Central memory CD8-positive, alpha-beta T cell (primary cell): ENCODE data around the gene MTUS2.

Experiments
- ATAC-seq: fragments of 150-1000 bp; cut with Tn5 transposase; replicated peaks from 2 replicates; pipeline ENCODE4 v1.10.0; 2022; ENCODE audit warnings: mild to moderate bottlenecking, moderate FRiP score, moderate number of reproducible peaks; ENCODE audit not compliant: poor library complexity, severe bottlenecking; ENCODE audit errors: extremely low read depth
- DNase-seq, 2 donors: peaks; one replicate each; pipeline ENCODE4 v3.0.0; 2021; ENCODE audit warnings: low spot score in 2 of 2
- H3K27ac Mint-ChIP-seq: one replicate; pipeline ENCODE4 v1.8.0; 2022; ENCODE audit warnings: low read depth, mild to moderate bottlenecking, moderate library complexity, mixed read lengths
- H3K27me3 Mint-ChIP-seq: one replicate; pipeline ENCODE4 v1.8.0; 2022; ENCODE audit warnings: mixed read lengths
- H3K36me3 Mint-ChIP-seq: one replicate; pipeline ENCODE4 v1.8.0; 2022; ENCODE audit warnings: mild to moderate bottlenecking, moderate library complexity, mixed read lengths; ENCODE audit not compliant: insufficient read depth
- H3K4me1 Mint-ChIP-seq: one replicate; pipeline ENCODE4 v1.8.0; 2022; ENCODE audit warnings: mixed read lengths
- H3K4me3 Mint-ChIP-seq: one replicate; pipeline ENCODE4 v1.8.0; 2022; ENCODE audit warnings: mild to moderate bottlenecking, moderate library complexity, mixed read lengths
- H3K9me3 Mint-ChIP-seq: one replicate; pipeline ENCODE4 v1.8.0; 2022; ENCODE audit warnings: mixed read lengths

MTUS2 gene

DNA sequence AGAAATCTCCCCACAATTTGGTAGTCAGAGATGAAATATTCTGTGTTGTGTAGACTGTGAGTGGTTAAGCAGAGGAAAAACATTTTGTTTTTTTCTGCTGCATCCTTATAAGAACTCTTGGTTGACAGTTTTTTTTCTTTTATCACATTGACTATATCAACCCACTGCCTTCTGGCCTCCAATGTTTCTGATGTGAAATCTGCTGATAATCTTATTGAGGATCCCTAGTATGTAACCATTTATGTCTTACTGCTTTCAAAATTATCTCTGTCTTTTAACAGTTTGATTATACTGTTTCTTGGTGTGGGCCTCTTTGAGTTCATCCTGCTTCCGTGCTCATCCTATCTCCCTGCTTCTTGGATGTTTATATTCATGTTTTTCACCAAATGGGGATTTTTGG, 316.9 kb downstream of the MTUS2 start:
- H3K9me3 Mint-ChIP-seq = peaks cover 23% of the 10 kb centered on the region
- no peak overlapping the region for H3K4me3 Mint-ChIP-seq
- ATAC-seq (no peak), DNase-seq (no peak)
- H3K27me3 Mint-ChIP-seq = no peaks in the 10 kb centered on the region
- no peaks in the 10 kb centered on the region for H3K4me1 Mint-ChIP-seq
- H3K36me3 Mint-ChIP-seq = no peaks in the 10 kb centered on the region
- no peak overlapping the region for H3K27ac Mint-ChIP-seq

DNA sequence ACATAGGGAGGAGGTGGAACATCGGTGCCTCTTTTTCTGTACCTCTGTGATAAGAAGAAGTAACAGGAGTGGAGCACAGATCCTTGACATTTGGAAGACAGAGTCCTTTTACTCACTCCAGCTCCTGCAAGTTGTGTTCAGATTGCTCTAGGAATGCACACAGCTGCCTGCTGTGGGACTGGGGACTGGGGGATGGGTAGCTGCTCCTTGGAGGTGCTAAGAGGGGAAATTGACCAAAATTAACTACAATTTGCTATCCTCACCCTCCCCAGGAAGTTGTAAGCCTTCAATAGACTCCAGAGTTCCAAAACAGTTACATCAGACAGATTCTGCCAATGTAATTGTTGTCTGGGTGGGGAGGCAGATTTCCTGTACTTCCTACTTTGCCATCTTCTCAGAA, 317.9 kb downstream of the MTUS2 start:
- H3K27me3 Mint-ChIP-seq = no peaks in the 10 kb centered on the region
- DNase-seq = no peak

DNA sequence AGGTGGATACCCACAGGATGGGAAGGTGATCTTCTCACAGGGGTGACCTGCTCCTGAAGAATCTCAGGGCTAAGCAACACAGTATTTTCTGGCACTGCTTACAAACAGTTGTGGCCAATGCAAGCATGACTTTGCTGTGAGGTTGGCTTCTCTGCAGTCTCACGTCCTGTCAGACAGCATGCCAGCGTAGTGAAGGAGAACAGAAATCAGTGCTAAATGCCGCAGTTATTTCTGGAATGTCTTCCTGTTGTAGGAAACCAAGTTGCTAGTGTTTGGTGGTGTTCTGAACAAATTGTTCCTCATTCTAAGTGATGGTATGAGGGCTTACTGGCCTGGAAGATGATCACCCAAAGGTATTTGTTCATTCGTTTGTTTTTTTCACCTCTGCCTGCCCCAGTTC, 320.1 kb downstream of the MTUS2 start:
- H3K4me1 Mint-ChIP-seq = no peaks in the 10 kb centered on the region
- DNase-seq (no peak), ATAC-seq (no peak)
- no peak overlapping the region for H3K27ac Mint-ChIP-seq
- no peaks in the 10 kb centered on the region for H3K36me3 Mint-ChIP-seq
- H3K4me3 Mint-ChIP-seq = no peak overlapping the region
- no peaks in the 10 kb centered on the region for H3K27me3 Mint-ChIP-seq
- peaks cover 16% of the 10 kb centered on the region for H3K9me3 Mint-ChIP-seq

More for the DNA sequence above, 317.9 kb downstream of the MTUS2 start:
- ATAC-seq = no peak
- Mint-ChIP-seq H3K27ac (no peak overlapping the region), H3K4me3 (no peak overlapping the region), H3K36me3 (no peaks in the 10 kb centered on the region), H3K4me1 (no peaks in the 10 kb centered on the region), H3K9me3 (peaks cover 23% of the 10 kb centered on the region)

DNA sequence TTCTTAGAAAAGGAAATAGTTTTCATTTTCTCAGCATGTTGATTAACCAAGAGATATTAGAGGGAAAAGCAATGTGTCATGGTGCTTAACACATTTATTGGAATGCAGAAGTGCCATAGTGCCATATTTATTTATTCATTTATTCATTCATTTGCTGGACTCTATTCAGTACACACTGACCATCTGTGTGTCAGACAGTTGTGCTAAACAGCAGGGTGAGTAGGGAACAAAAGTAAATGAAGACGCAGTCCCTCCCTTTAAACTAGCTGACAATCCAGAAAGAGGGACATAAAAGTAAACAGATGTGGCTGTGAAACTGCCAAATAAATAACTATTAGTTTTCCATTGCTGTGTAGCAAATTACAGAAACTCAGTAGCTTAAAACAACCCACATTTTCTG, 323.7 kb downstream of the MTUS2 start:
- no peak for DNase-seq
- Mint-ChIP-seq H3K4me1 (no peaks in the 10 kb centered on the region), H3K27me3 (no peaks in the 10 kb centered on the region), H3K36me3 (no peaks in the 10 kb centered on the region), H3K4me3 (no peak overlapping the region), H3K27ac (no peak overlapping the region), H3K9me3 (peaks cover 7% of the 10 kb centered on the region)
- ATAC-seq = no peak

DNA sequence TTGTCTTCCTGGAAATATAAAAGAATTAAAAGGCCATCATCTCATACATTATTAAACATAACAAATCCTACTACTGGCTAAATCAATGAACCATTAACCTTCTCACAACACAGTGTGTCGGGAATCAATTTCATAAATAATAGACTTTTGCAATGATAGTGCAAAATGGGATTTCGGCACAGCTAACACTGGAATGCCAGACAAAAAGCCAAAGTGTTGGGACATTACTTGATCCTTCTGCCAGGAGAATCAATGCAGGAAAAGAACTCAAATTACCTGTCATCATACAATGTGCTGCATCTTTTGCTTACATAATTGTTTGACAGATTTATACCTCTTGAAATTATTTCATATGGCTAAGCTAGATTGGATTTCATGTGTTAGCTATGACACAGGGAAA, 334.3 kb downstream of the MTUS2 start:
- Mint-ChIP-seq H3K4me3 (no peak overlapping the region), H3K36me3 (peaks cover 2% of the 10 kb centered on the region), H3K27ac (no peak overlapping the region), H3K4me1 (no peaks in the 10 kb centered on the region), H3K9me3 (peaks cover 13% of the 10 kb centered on the region), H3K27me3 (no peaks in the 10 kb centered on the region)
- no peak for DNase-seq
- no peak for ATAC-seq

DNA sequence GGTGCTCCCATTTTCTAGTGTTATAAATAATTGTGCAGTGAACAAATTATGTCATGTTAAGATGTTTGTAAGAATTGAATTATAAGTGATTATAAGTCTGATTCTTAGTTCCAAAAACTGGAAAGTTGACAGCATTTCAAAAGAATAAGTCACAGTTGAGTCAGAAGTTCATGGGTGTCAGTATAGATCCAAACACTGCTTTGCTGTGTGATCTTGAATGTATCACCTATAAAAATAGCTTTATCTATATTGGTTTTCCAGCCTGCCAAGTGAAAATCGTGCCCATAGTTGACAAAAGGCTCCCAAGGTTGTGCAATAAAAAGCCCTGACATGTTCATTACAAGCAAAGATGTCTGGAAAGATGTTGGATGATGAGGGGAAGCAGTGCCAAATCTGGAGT, 336.0 kb downstream of the MTUS2 start:
- Mint-ChIP-seq H3K27me3 (no peaks in the 10 kb centered on the region), H3K36me3 (no peaks in the 10 kb centered on the region)
- no peak for ATAC-seq

DNA sequence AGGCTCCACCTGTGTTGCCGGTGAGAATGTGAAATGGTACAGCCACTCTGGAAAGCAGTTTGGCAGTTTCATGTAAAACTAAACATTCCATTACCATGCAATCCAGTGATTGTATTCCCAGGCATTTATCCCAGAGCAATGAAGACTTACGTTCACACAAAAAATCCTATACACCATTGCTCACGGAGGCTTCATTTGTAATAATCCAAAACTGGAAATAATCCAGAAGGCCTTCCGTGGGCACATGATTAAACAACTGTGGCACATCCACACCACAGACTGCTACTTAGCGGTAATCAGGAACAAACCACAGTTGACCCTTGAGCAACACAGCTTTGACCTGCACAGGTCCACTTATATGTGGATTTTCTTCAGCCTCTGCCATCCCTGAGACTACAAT, 339.7 kb downstream of the MTUS2 start:
- no peaks in the 10 kb centered on the region for H3K4me1 Mint-ChIP-seq
- H3K27me3 Mint-ChIP-seq = no peaks in the 10 kb centered on the region
- no peaks in the 10 kb centered on the region for H3K36me3 Mint-ChIP-seq
- DNase-seq (no peak), ATAC-seq (no peak)
- H3K9me3 Mint-ChIP-seq = peaks cover 6% of the 10 kb centered on the region
- H3K4me3 Mint-ChIP-seq = no peak overlapping the region
- H3K27ac Mint-ChIP-seq = no peak overlapping the region

More for the DNA sequence above, 336.0 kb downstream of the MTUS2 start:
- no peaks in the 10 kb centered on the region for H3K4me1 Mint-ChIP-seq
- peaks cover 13% of the 10 kb centered on the region for H3K9me3 Mint-ChIP-seq
- no peak for DNase-seq
- H3K4me3 Mint-ChIP-seq = no peak overlapping the region
- H3K27ac Mint-ChIP-seq = no peak overlapping the region

DNA sequence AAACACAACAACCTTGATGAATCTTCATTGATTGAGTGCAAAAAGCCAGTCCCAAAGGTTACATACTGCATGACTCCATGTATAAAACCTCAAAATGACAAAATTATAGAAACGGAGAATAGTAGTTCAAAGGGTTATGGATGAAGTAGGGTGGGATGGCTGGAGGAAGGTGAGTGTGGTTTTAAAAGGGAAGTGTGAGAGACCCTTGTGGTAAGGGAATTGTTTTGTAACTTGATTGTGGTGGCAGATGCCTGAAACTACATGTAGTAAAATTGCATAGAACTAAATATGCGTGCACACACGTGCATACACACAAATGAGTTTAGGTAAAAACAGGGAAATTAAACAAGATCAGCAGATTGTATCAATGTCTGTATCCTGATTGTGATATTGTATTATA, 340.7 kb downstream of the MTUS2 start:
- ATAC-seq (no peak), DNase-seq (no peak)
- no peaks in the 10 kb centered on the region for H3K27me3 Mint-ChIP-seq
- H3K4me3 Mint-ChIP-seq = no peak overlapping the region
- peaks cover 6% of the 10 kb centered on the region for H3K9me3 Mint-ChIP-seq
- no peaks in the 10 kb centered on the region for H3K36me3 Mint-ChIP-seq
- H3K27ac Mint-ChIP-seq = no peak overlapping the region
- H3K4me1 Mint-ChIP-seq = no peaks in the 10 kb centered on the region

DNA sequence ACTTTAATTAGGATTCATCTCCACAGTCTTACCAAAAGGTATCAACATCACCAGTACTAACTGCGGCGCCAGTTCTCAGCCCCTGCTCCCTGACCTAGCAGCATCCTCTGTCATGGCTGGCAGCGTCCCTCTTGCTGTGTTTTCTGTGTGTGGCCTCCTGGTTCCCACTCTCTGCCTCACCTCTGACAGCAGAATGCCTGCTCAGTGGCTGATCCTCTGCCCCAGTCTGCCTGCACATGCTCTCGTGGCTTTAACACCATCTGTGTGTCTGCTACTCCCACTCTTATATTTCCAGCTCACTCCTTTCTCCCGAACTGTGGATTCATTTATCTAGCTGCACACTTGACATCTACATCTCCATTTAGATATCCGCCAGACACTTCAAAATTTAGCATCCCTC, 341.5 kb downstream of the MTUS2 start:
- Mint-ChIP-seq H3K9me3 (peaks cover 6% of the 10 kb centered on the region), H3K4me3 (no peak overlapping the region), H3K27ac (no peak overlapping the region), H3K27me3 (no peaks in the 10 kb centered on the region), H3K4me1 (no peaks in the 10 kb centered on the region), H3K36me3 (no peaks in the 10 kb centered on the region)
- ATAC-seq = no peak
- no peak for DNase-seq

DNA sequence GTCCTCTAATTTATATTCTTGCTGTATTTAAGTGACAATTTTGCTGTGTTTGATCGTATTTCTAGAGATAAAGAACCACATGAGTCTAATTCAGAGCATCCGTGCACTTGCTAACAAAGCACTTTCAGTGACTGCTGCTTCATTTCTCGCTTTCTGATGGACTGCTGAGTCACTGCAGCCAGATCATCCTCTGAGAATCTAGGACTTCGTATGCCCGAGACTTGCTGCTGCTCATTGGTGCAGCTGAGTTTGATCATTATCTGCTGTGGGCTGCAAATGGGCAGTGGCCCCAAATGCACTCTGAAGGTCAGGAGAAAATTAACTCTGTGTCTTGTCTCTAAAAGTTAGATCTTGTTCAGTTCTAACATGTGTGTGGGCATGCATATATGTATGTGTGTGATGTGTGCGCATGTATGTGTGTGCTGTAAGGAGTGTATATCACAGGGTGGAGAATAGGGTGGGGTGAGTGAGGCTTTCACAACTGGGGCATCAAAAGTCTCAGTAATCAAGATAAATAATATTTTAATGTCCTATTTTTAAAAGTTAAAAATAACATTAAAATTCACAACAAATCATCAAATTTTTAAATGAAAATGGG, 342.6 kb downstream of the MTUS2 start:
- H3K27me3 Mint-ChIP-seq = no peaks in the 10 kb centered on the region
- H3K4me1 Mint-ChIP-seq = no peaks in the 10 kb centered on the region
- H3K4me3 Mint-ChIP-seq = no peak overlapping the region
- H3K27ac Mint-ChIP-seq = no peak overlapping the region
- H3K9me3 Mint-ChIP-seq = peaks cover 6% of the 10 kb centered on the region
- no peak for DNase-seq
- no peaks in the 10 kb centered on the region for H3K36me3 Mint-ChIP-seq
- no peak for ATAC-seq

DNA sequence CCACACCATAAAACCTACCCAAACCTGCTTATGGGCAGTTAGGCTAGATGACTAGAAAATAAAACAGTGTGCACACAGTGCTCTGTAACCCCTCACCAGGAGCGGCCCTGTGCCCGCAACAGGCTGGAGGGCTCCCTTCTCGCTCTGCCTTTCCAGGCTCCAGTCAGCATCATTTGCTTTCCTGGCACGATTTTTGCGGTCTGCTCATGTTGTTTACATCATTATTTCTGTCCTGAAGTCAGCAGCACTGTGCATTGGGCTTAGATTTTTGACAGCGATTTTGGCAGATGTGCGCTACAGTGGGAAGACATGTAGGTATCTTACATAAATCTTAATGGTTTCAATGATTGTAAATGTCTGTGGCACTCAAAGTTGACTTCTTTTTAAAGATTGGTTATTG, 344.0 kb downstream of the MTUS2 start:
- Mint-ChIP-seq H3K27me3 (no peaks in the 10 kb centered on the region), H3K9me3 (peaks cover 6% of the 10 kb centered on the region), H3K4me1 (no peaks in the 10 kb centered on the region), H3K27ac (no peak overlapping the region), H3K36me3 (no peaks in the 10 kb centered on the region), H3K4me3 (no peak overlapping the region)
- no peak for ATAC-seq
- DNase-seq = no peak

DNA sequence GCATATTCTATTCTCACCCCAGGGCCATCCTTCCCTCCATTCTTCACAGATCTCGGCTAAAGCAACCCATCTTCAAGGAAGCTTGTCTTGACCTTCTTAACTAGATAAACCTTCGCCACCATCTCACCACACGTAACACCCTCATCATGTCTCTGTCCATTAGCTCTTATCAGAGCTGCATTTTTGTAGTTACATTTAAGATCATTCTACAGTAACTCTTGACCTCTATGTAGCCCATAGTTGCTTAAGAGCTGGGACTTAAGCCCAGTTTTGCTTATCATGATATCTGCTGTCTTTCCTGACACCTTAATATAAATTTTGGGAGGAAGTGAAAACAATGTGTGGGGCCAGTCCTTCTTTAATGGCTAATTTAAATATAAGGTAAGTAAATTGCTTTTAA, 345.1 kb downstream of the MTUS2 start:
- H3K4me1 Mint-ChIP-seq = no peaks in the 10 kb centered on the region
- H3K27ac Mint-ChIP-seq = no peak overlapping the region
- DNase-seq (no peak), ATAC-seq (no peak)
- H3K4me3 Mint-ChIP-seq = no peak overlapping the region
- H3K36me3 Mint-ChIP-seq = no peaks in the 10 kb centered on the region
- H3K27me3 Mint-ChIP-seq = no peaks in the 10 kb centered on the region
- H3K9me3 Mint-ChIP-seq = peaks cover 6% of the 10 kb centered on the region

DNA sequence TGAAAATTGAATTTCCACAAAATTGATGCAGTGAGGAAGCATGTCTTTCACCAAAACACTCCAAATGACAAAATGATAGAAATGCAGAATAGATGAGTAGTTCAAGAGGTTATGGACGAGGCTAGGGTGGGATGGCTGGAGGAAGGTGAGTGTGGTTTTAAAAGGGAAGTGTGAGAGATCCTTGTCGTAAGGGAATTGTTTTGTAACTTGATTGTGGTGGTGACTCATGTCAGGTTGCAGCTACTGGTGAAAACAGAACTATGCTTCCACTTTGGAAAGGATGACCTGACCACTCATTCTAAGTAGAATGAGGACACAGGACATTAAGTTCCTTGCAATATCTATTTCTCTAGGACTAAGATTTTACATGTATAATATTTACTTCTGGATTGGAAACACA, 345.7 kb downstream of the MTUS2 start:
- H3K27me3 Mint-ChIP-seq = no peaks in the 10 kb centered on the region

More for the DNA sequence above, 345.7 kb downstream of the MTUS2 start:
- Mint-ChIP-seq H3K4me1 (no peaks in the 10 kb centered on the region), H3K36me3 (no peaks in the 10 kb centered on the region), H3K9me3 (peaks cover 6% of the 10 kb centered on the region), H3K4me3 (no peak overlapping the region), H3K27ac (no peak overlapping the region)
- DNase-seq (no peak), ATAC-seq (no peak)
